Lower lobe of right lung (tissue), 2 donors: Measurements from ENCODE around the gene UBA6. TPM values are rescaled to one million over a fixed set of nuclear protein-coding genes. Genes with fewer than 3 reads are reported as not detected.

Source experiments
- ATAC-seq, 2 donors: fragments of 200-7000 bp; cut with Tn5 transposase; one replicate each; pipeline ENCODE4 v1.9.1; 2020 to 2022; ENCODE audit warnings: mild to moderate bottlenecking in 2 of 2, moderate library complexity in 2 of 2
- DNase-seq: peaks from one replicate; pipeline ENCODE4 v3.0.0-alpha.2; 2020
- H3K27ac ChIP-seq: fragments of 200-600 bp; one replicate; pipeline ENCODE4 v1.8.0; 2022
- H3K27me3 ChIP-seq: fragments of 200-600 bp; one replicate; pipeline ENCODE4 v1.8.0; 2022; ENCODE audit warnings: low read depth
- H3K36me3 ChIP-seq: fragments of 200-600 bp; one replicate; pipeline ENCODE4 v1.8.0; 2022; ENCODE audit warnings: mild to moderate bottlenecking
- H3K4me1 ChIP-seq: fragments of 200-600 bp; one replicate; pipeline ENCODE4 v1.8.0; 2022
- H3K4me3 ChIP-seq: fragments of 200-600 bp; one replicate; pipeline ENCODE4 v1.8.0; 2022; ENCODE audit warnings: mild to moderate bottlenecking
- H3K9me3 ChIP-seq: fragments of 200-600 bp; one replicate; pipeline ENCODE4 v1.8.0; 2022
- intact Hi-C: fragments of 100-400 bp; cut with DNase I; formaldehyde crosslinking; loops from one replicate; pipeline ENCODE4 v1.11.0; 2022
- long read RNA-seq: library from polyadenylated mRNA; unstranded; transcript quantifications from one replicate; pipeline ENCODE4 v2.0.0, GENCODE V29; 2021
- total RNA-seq: library from RNA; stranded (reverse); fragmentation: NEBNext Ultra II Directional; extraction: Animal tissue kit (Norgen Biotek cat#: 25700); gene quantifications from one replicate; pipeline ENCODE4 v1.2.1, GENCODE V29; 2021
- TF ChIP-seq, protein P1 (sequence below): fragments of 200-600 bp; IDR thresholded peaks from one replicate; pipeline ENCODE4 v1.8.0; 2022; ENCODE audit warnings: antibody characterized with exemption, mild to moderate bottlenecking
- donor health status: DM: no; HTN: yes; CAD: no; lungs with severe emphysema.

Gene UBA6
- 54.4 TPM for total RNA-seq
- long read RNA-seq, full-length matches to known transcripts: 12 of 23 reads
- long read RNA-seq, partial matches to known transcripts: 4 of 23 reads
- long read RNA-seq, other reads (novel, unspliced or antisense): 7 of 23 reads

DNA sequence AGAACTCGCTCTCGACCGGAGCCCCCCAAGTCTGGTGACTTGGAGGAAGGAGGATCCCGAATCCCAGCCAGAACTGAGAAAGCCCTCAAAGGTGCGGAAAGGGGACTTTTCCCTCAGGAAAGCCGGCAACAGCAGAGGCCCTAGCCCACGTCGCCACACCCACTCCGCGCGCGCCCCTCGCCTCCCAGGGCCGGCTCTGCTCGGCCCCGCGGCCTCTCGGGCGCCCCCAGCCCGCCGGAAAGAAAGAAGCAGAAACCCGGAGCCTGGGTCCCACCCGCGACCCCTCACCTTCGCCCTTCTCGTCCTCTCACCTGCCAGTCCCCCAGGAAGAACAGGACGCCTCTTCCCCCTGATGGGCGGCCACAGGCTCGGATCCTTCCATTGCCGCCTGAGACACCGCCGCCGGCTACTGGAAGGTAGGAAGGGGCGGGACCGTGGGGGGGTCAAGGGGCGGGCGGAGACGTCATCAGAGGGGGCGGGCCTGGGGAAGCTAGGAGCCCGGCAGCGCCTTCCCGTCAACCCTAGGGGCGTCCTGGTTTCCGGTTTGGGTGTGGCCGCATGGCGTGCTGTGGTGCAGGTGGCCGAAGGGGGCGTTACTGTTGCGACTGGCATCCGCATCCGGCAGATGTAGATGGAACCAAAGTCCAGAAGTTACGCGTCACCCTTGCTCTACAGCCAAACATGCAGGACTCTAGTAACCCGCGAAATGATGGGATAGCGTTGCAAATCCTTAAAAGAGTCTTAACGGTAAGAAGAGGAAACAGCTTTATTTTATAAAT lies at the start of gene UBA6:
Gene UBA6 (minus strand): TSS at position 418 of the 779 bp plus-strand sequence. CDS start 36 bp downstream, at position 382.
- TF ChIP-seq, protein P1, sequence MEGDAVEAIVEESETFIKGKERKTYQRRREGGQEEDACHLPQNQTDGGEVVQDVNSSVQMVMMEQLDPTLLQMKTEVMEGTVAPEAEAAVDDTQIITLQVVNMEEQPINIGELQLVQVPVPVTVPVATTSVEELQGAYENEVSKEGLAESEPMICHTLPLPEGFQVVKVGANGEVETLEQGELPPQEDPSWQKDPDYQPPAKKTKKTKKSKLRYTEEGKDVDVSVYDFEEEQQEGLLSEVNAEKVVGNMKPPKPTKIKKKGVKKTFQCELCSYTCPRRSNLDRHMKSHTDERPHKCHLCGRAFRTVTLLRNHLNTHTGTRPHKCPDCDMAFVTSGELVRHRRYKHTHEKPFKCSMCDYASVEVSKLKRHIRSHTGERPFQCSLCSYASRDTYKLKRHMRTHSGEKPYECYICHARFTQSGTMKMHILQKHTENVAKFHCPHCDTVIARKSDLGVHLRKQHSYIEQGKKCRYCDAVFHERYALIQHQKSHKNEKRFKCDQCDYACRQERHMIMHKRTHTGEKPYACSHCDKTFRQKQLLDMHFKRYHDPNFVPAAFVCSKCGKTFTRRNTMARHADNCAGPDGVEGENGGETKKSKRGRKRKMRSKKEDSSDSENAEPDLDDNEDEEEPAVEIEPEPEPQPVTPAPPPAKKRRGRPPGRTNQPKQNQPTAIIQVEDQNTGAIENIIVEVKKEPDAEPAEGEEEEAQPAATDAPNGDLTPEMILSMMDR: peak; percentile 52
- intact Hi-C loops: no loop called here
- no peaks in the 10 kb centered on the region for H3K27me3 ChIP-seq
- peaks cover 14% of the 10 kb centered on the region for H3K4me1 ChIP-seq
- H3K36me3 ChIP-seq: no peaks in the 10 kb centered on the region
- DNase-seq (peak; percentile 98), ATAC-seq (peak; percentile 99 to 100)
- H3K9me3 ChIP-seq: no peaks in the 10 kb centered on the region
- peak within 1 kb of the TSS; percentile 93 for H3K27ac ChIP-seq
- peak within 1 kb of the TSS; percentile 87 for H3K4me3 ChIP-seq

DNA sequence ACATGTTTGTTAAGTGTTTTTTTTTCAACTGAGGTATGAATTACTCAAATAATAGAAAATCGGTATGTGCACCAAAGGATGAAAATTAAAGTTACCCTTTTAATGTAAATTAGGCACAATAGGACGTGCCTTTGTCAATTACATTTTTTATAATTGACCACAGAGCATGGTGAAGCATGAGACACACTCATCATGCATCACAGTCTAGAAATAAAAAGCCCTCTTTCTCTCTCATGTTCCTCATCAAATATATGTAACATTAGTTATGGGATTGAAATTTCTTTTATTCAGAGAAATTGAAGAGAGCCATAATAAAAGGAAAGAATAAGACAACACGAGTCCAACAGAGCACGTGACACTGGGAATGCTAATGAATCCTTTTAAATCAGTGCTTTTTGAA lies 49.7 kb upstream of the UBA6 start:
- no peak overlapping the region for H3K27ac ChIP-seq
- no peaks in the 10 kb centered on the region for H3K9me3 ChIP-seq
- H3K36me3 ChIP-seq: no peaks in the 10 kb centered on the region
- ATAC-seq: no peak
- intact Hi-C loops: no loop called here
- DNase-seq: no peak
- no peaks in the 10 kb centered on the region for H3K27me3 ChIP-seq
- TF ChIP-seq, protein P1: no peak
- H3K4me1 ChIP-seq: no peaks in the 10 kb centered on the region
- H3K4me3 ChIP-seq: no peak overlapping the region

DNA sequence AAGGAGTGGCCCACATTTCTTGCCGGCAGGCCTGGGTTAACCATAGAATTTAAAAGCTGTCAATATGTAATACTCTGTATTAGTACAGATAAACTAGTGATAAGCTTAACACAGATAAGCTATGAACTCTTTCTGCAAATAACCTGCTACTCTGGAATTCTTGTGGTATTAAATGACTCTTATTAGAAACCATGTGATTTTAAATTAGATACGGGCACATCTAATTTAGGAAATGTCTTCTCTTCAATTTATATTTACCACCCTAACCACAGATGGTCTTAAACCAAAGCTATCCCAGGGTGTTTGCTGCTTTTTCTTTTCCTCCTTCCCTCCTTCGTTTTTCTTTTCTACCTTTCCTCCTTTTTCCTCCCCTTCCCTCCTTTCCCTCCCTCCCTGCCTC lies 48.3 kb upstream of the UBA6 start:
- no peaks in the 10 kb centered on the region for H3K27me3 ChIP-seq
- TF ChIP-seq, protein P1: no peak
- DNase-seq (no peak), ATAC-seq (no peak)
- intact Hi-C loops: no loop called here
- H3K4me1 ChIP-seq: no peaks in the 10 kb centered on the region
- H3K4me3 ChIP-seq: no peak overlapping the region
- no peaks in the 10 kb centered on the region for H3K9me3 ChIP-seq
- H3K36me3 ChIP-seq: no peaks in the 10 kb centered on the region
- H3K27ac ChIP-seq: no peak overlapping the region

DNA sequence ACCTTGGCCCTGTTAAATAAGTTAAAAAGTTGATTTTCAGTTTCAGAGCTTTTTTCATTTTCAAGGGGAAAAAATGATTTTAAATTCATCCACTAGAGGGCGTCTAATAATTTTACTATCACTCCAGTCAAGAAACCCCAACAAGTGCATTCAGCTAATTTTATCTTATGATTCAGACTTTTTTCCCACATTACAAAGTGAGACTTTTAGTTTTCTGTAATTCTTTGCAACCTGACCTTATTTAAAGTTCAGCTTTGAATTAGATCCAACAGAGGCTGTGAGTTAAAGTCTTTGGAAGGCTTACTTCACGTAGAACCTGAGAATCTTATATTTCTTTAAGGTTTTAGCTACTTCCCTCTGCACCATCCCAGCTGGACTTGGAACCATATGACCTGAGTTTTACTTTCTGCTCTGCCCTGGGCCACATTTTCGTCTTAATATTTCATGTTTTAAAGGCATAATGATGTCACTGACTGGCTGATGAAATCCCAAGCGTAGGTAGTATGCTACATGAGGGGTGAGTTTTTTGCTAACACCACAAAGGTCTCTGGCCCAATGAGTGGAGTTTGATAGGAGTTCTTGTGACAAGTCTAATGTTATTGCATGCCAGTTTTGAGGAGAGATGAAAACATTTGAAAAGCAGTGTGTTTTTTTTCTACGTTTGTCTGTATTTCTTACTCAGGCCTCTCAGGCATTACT lies 46.0 kb upstream of the UBA6 start:
- Histone ChIP-seq H3K36me3 (no peaks in the 10 kb centered on the region), H3K4me3 (no peak overlapping the region), H3K4me1 (no peaks in the 10 kb centered on the region), H3K27ac (no peak overlapping the region), H3K9me3 (no peaks in the 10 kb centered on the region), H3K27me3 (no peaks in the 10 kb centered on the region)
- TF ChIP-seq, protein P1: peak; percentile 66
- intact Hi-C loops: no loop called here
- DNase-seq (no peak), ATAC-seq (no peak)

DNA sequence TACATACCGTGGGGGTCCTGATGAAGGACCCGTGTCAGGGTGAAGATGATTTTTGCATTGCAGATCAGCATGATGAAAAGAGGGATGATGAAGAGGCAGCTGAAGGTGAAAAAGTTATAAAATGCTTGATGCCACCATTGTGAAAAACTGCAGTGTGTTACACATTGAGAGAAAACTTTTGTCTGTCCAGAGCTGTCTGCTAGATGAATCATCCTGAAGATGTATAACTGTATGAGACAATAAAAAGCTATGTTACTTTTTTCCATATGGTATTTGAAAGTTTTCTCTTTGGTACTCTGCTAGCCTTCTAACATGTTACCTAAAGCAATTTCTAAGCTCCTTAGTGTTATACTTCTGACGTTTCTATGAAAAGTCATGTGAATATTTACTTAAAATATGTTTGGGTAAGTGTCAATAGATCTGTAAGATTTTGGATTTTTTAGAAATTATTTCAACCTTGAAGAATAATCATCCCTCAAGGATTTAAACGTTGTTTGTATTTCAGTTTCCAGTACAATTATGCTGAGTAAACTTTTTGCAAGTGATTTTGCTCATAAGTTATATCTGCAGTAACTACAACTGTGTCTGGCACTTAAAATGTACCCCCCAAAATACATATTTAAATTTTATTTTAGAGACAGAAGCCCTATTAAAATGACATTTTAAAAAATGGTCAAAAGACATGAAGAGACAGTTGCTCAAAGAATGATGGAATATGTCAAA lies 43.8 kb upstream of the UBA6 start:
- Histone ChIP-seq H3K4me3 (no peak overlapping the region), H3K9me3 (no peaks in the 10 kb centered on the region), H3K27ac (no peak overlapping the region), H3K4me1 (no peaks in the 10 kb centered on the region), H3K27me3 (no peaks in the 10 kb centered on the region), H3K36me3 (no peaks in the 10 kb centered on the region)
- TF ChIP-seq, protein P1: no peak
- DNase-seq (no peak), ATAC-seq (no peak)
- intact Hi-C loops: no loop called here
